T-helper 1 cell treated with Interleukin-12 subunit alpha and Interleukin-12 subunit beta and Interleukin-4 antibody, amounts not matched to agents 30 ng/mL and 1 ng/mL, for 36 hours (primary cell): ENCODE data around the gene OPRL1. TPM values are rescaled to one million over a fixed set of nuclear protein-coding genes. Genes with fewer than 3 reads are reported as not detected.
"Not testable (repeated sequence)": the region's sequence is repeated elsewhere in the genome, so short reads cannot be mapped to it uniquely, and the experiment has no call there.

ENCODE experiments used
- intact Hi-C: fragments of 100-400 bp; cut with micrococcal nuclease; formaldehyde crosslinking; loops from one replicate; pipeline ENCODE4 v1.15.1; 2024
- total RNA-seq: library from RNA; stranded (reverse); gene quantifications from 2 replicates; pipeline ENCODE4 v1.2.3, GENCODE V29; 2022

OPRL1 gene
- total RNA-seq, 1 donor from 2014 or later: 0.64 TPM

DNA sequence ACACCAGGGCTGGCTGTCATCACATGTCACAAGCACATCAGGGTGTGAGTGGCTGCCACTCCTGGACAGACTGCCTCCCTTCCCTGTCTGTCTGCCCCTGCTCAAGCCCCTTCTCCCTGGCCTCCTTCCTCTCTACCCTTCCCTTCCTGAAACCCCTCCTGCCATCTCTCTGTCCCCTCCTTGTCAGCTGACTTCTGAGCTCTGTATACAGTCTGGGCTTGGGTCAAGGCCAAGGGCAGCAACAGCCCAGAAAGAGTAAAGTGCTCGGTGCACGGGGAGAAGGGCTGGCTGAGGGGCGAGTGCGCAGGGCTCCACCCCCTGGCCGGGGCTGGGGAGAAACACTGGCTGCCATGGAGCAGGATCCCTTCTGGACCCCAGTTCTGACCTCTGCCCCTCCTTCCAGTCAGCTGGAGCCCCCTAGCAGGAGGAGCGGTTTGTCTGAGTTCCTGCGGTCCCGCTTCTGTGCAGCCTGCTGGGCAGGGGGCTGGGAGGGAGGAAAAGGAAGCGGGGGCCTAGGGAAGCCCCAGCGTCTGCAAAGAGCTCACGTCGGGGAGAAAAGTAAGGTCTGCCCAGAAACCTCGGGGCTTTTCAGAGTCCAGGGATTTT, 2.3 kb downstream of the OPRL1 start:
- intact Hi-C loops: loop anchor here (2.0 to 5.0 kb wide), 3 partner anchors 21 to 545 kb away; partner anchors contain the start of gene PTK6

DNA sequence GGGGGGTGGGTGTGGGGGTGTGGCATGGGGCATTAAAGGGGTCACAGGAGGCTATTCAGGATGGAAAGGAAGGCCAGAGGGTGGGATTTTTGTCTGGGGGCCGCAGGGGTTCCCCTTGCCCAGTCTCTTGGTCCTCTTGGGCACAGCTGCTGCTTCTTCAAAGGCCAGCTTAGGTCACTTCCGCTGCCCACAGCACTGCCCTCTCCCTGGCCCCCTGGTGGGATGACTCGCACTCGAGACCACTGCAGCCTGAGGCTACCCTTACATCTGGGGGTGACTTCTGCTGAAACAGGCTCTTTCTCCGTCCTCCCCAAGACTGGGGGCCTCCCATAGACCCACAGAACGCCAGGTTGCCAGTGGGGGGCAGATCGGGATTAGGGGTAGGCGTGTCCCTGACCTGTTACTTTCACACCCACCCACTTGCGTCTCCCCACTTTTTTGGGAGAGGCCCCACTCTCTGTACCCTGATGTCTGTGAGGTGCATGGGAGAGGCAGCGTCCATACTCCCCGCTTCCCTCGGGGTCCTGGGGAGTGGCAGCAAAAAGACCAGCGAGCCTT, 3.0 kb downstream of the OPRL1 start:
- intact Hi-C loops: loop anchor here (1.0 to 5.0 kb wide), 4 partner anchors 20 to 546 kb away; partner anchors contain the start of gene PTK6

DNA sequence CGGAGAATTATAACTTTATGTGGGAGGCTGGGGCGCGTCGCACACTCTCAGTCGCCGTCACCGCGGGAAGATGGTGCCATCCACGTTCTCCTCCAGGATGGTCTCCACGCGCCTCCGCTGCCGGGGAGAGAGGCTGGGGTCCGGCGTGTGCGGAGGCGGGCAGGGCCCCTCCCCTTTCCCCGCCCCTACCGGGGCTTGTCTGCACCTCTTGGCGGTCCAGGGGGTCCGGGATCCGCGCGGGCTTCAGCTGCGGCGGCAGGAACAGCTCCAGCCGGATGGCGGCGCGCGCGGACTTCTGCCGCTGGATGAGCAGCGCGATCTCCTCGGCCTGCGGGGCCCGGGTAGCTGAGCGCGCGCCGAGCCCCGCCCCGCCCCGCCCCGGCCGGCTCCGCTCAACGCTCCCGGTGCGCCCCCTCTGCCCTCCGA, 3.5 kb downstream of the OPRL1 start:
- intact Hi-C loops: loop anchor here (1.0 to 5.0 kb wide), 4 partner anchors 19 to 546 kb away; partner anchors contain the start of gene PTK6

DNA sequence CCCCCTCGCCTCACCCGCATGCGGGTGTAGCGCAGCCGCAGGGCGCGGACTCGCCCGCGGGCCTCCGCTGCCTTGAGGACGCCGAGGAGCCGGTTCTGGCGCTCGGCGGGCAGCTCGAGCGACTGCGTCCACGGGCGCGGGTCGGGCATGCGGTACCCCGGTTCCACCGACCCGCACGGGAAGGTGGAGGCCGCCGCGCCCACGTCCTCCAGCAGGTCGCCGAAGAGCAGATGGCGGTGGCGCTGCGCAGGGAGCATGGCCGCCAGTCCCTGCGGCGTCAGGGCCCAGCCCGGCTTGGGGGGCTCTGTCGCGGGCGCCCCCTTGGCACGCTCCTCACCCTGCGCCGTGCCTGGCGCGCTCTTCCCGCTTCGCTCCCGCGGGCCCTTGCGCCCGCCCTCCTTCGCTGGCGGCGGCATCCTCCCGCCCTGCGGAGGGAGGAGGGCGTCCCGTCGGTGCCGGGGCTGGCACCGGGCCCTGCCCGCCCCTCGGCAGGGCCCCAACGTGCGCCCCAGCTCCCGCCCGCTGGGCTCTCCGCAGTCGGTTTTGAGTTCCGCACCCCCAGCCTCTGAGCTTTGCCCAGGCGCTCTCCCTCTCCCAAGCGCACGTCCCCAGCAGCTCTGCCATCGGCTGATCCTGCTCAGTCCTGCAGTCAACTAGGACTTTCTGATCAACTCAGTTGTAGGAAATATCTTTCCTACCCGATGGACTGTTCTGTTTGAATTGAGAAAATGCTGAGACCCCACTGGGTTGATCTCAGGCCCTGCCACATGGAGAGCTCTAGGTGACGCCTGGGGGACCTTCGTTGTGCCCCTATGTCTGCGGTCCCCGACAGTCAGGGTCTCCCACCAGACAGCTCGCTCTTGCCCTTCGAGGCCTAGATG, 4.2 kb downstream of the OPRL1 start, which contains the start of gene LKAAEAR1:
TSS of gene LKAAEAR1 (minus strand) at position 595 of the 881 bp plus-strand sequence. CDS start at position 416, 179 bp downstream.
- intact Hi-C loops: loop anchor here (1.0 to 5.0 kb wide), 4 partner anchors 19 to 547 kb away; partner anchors contain the start of gene PTK6

DNA sequence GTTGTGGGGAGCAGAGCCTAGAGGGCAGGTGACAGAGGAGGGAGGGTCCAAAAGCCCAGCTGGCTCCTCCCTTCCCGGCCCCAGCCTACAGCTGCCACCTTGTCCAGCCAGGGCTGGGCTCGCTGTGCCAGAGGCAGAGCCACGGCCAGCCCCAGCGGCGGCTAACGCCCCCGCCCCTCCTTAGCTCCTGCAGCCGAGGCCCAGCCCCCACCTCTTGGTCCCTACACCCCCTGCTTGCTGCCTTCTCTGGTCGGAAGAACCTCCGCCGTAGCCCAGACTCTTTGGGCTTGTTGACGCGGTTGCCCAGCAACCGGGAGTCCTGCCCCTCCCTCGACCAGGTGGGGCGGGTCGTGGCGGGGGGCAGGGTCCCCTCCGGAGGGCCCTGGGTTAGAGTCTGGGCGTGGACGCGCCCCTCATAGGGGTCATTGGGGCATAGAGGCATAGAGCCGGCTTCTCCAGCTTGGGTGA, 4.8 kb downstream of the OPRL1 start:
- intact Hi-C loops: loop anchor here (5.0 kb wide), 1 partner anchor 547 kb away; the partner anchor contains the start of gene PTK6

DNA sequence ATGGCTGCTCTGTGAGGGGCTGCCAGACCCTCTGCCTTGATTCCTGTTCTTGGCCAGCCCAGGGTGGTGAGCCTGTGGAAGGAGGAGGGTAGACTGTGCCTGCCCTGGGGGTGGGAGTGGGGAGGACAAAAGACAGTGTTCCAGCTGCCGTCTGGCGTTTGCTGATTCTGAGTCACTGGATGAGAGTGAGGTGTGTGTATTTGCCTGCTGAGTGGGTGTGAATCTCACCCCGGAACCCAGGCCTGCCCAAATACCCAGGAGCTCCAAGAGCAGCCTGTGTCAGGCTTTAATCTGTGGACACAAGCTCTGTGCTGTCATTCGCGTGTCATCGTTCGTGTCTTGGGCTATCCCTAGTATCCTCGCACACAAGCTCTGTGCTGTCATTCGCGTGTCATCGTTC, 6.9 kb downstream of the OPRL1 start:
- intact Hi-C loops: no loop called here

DNA sequence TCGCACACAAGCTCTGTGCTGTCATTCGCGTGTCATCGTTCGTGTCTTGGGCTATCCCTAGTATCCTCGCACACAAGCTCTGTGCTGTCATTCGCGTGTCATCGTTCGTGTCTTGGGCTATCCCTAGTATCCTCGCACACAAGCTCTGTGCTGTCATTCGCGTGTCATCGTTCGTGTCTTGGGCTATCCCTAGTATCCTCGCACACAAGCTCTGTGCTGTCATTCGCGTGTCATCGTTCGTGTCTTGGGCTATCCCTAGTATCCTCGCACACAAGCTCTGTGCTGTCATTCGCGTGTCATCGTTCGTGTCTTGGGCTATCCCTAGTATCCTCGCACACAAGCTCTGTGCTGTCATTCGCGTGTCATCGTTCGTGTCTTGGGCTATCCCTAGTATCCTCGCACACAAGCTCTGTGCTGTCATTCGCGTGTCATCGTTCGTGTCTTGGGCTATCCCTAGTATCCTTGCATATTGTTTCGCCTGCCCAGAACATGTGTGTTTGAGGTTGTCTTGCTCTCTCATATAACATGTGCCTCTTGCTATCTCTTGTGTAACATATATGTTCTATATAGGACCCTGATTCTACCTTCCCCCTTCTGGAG, 7.4 kb downstream of the OPRL1 start:
- intact Hi-C loops: not testable (repeated sequence)

DNA sequence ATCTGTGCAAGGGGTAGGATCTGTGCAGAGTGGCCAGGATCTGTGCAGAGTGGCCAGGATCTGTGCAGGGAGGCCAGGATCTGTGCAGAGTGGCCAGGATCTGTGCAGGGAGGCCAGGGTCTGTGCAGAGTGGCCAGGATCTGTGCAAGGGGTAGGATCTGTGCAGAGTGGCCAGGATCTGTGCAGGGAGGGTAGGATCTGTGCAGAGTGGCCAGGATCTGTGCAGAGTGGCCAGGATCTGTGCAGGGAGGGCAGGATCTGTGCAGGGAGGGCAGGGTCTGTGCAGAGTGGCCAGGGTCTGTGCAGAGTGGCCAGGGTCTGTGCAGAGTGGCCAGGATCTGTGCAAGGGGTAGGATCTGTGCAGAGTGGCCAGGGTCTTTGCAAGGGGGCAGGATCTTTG, 8.7 kb downstream of the OPRL1 start:
- intact Hi-C loops: not testable (repeated sequence)

DNA sequence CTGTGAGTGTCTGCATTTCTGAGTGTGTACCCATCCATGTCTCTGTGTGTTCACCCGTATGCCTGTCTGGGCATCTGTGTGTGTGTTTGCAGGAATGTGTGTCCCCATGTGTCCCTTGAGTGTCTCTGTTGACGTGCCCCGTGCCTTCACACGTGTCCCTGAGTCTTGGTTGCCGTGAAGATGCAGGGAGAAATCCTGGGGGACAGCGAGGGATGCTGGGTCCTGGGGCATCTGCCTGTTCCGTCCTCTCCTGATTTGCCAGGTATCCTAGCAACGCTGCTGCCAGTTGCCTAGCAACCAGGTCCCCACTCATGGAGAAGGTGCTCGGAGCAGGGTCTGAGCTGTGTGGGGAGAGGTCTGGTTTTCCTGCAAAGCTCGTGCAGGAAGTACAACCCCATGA, 10.3 kb downstream of the OPRL1 start:
- intact Hi-C loops: no loop called here

DNA sequence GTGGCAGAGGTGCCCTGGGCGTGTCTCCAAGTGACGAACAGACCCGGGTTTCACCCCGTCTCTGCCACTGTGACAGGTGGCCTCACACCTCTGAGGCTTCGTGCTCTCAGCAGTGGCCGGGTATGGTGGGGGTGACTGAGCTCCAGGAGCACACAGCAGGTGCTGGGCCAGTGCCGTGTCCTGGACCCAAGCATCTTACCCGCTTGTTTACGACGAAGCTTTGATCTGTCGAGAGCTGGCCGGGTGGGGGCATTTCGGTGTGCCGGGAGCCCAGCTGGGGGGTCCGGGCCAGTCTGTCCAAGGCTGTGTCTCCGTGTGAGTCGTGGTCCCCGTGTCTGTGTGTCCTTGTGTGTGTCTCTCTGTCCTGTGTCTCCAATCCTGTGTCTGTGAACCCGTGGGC, 11.5 kb downstream of the OPRL1 start:
- intact Hi-C loops: no loop called here

DNA sequence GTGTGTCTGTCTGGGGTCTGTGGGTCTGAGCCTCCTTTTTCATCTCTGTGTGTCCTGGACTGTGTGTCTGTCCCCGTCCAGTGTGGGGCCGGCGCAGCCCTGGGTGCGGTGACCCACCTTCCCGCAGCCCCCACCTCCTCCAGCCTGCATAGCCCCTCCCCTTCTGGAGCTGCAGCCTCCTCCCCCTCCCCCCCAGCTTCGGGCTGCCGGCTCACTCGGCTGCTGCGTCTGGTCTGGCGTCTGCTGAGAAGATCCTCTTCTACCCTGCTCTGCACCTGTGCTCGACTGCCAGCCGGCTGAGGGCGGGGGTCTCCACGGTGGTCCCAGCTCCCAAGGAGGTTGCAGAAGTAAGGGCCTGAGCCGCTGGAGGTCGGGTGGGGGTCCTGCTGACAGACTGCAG, 11.9 kb downstream of the OPRL1 start:
- intact Hi-C loops: no loop called here

DNA sequence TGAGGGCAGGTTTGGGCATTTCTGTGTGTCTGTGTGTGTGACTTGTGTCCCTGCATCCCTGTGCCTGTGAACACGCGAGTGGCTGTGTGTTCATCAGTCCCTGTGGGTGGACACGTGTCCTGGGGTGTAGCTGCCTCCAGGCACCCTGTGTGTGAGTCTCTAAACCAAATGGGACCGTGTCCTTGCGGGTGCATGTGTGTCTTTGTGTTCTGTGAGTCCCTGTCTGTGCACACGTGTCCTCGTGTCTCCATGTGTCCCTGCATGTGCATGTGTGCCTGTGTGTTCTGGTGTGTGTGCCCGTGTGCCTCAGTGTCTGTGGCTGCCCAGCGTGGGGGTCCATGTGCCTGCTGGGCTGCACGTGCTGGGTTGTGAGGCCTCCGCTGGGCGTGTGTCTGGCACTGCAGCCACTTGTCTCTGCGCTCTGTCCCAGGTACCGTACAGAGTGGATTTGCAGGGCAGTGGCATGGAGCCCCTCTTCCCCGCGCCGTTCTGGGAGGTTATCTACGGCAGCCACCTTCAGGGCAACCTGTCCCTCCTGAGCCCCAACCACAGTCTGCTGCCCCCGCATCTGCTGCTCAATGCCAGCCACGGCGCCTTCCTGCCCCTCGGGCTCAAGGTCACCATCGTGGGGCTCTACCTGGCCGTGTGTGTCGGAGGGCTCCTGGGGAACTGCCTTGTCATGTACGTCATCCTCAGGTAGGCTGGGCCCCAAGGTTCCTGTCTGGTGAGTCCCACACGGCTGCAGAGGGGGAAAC, 12.6 kb downstream of the OPRL1 start:
- intact Hi-C loops: no loop called here

DNA sequence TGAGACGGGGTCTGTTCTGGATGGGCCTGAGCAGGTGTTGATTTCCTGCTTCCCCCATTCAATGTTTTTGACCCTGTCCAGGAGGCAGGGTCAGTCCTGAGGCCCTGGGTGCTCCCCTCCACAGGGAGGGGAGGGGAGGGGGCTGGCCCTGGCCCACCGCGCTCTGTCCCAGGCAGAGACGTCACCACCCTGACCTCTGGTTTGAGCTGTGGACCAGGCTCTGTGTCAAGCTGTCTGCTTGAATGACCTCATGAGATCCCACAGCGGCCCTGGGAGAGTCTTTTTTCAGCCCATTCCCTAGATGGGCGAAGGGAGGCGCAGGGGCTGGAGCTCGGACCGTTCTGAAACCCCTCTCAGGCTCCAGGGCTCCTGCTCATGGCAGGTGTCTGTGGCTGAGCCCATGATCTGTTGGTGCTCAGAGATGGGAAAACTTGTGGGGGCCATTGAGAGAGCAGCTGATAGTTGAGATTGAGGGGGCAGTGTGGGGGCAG, 13.2 kb downstream of the OPRL1 start:
- intact Hi-C loops: no loop called here

DNA sequence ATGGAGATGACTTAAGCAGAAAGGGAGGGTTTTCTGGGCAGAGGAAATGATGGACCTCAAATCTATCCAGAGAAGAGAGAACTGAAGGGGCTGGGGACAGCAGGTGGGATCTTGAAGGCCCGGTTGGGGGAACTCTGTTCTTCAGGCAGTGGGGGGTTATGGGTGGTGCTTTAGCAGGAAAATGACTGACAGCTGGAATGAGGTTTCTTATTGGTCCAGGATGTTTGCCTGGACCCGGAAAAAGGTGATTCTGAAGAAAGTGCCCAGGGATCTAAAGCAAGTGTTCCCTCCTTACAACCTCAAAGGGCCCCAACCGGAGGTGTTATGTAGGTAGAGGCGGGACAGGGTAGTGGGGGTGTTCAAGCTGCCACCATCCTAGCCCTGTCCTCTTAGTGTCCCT, 15.6 kb downstream of the OPRL1 start:
- intact Hi-C loops: no loop called here

DNA sequence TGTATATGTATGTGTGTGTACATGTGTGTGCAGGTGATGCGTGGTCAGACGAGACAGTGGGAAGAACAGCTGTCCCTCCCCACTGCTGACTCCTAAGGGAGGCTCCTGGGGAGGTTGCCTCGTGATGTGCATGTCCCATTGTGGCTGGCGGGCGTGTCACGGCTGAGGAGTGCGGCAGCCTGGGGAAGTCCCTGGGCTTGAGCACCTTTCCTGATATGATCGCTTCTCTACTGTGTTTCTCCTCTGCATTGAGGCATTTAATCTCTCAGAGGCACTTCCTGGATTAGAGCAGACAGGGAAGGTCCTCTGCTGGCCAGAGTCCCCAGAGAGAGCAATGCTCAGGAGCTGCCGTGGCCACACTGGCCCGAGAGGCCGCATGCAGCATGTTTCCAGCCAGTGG, 16.0 kb downstream of the OPRL1 start:
- intact Hi-C loops: no loop called here

DNA sequence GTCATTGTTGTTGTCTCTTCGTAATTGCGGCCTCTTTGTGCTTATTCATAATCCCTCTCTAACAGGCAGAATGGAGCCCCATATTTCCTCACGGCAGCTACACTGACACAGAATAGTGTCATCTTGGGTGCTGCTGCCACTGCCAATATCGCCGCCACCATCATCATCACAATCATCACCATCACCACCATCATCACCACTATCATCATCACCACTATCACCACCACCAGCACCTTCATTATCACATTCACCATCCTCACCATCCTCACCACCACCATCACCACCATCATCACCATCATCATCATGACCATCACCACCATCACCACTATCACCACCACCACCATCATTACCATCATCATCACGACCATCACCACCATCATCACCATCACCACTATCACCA, 16.7 kb downstream of the OPRL1 start:
- intact Hi-C loops: no loop called here

DNA sequence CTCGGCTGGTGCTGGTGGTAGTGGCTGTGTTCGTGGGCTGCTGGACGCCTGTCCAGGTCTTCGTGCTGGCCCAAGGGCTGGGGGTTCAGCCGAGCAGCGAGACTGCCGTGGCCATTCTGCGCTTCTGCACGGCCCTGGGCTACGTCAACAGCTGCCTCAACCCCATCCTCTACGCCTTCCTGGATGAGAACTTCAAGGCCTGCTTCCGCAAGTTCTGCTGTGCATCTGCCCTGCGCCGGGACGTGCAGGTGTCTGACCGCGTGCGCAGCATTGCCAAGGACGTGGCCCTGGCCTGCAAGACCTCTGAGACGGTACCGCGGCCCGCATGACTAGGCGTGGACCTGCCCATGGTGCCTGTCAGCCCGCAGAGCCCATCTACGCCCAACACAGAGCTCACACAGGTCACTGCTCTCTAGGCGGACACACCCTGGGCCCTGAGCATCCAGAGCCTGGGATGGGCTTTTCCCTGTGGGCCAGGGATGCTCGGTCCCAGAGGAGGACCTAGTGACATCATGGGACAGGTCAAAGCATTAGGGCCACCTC, 18.7 kb downstream of the OPRL1 start:
- intact Hi-C loops: no loop called here

DNA sequence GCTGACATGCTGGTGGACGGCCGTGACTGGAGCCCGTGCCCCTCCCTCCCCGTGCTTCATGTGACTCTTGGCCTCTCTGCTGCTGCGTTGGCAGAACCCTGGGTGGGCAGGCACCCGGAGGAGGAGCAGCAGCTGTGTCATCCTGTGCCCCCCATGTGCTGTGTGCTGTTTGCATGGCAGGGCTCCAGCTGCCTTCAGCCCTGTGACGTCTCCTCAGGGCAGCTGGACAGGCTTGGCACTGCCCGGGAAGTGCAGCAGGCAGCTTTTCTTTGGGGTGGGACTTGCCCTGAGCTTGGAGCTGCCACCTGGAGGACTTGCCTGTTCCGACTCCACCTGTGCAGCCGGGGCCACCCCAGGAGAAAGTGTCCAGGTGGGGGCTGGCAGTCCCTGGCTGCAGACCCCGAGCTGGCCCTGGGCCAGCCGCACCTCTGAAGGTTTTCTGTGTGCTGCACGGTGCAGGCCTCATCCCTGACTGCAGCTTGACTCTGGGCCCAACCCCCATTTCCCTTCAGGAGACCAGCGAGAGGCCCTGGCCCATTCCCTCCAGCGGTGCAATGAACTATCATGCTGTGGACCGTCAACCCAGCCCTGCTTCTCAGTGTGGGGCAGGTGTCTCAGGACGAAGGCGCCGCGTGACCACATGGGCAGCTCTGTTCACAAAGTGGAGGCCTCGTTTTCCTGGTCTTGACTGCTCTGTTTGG, 19.4 kb downstream of the OPRL1 start:
- intact Hi-C loops: no loop called here

DNA sequence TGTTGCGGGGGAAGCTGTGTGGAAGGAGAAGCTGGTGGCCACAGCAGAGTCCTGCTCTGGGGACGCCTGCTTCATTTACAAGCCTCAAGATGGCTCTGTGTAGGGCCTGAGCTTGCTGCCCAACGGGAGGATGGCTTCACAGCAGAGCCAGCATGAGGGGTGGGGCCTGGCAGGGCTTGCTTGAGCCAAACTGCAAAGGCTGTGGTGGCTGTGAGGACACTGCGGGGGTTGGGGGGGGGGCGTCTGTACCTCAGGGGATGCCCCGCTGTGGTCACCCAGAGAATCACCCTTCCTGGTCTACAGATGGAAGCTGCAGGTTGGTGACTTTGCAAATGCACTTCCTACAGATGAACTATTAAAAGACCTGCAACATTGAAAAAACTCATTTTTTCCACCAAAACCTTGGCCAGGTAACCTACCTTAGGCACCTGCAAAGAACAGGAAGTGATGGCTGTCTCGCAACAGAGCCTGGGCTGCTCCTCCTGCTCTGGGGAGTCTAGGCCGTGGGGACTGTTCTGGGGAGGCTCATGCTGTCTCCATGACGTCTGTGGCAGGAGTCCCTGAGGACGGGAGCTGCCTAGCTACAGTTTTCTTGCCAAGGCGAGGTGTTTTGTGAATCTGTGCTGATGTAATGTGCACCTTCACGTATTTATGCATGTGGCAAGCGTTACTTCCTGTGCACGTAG, 20.1 kb downstream of the OPRL1 start:
- intact Hi-C loops: no loop called here
